NCI-H446 treated with DMSO at 0.1 percent for 48 hours (cell line): ENCODE results near the gene ATXN7L1.
A peak's percentile ranks its signal among the peaks of the same experiment; 100 is the strongest.
"Not testable (repeated sequence)": the region's sequence is repeated elsewhere in the genome, so short reads cannot be mapped to it uniquely, and the experiment has no call there.

Experiments used
- DNase-seq: peaks from one replicate; lab custom pipeline; 2025; lab: John Stamatoyannopoulos, UW

Gene ATXN7L1

DNA sequence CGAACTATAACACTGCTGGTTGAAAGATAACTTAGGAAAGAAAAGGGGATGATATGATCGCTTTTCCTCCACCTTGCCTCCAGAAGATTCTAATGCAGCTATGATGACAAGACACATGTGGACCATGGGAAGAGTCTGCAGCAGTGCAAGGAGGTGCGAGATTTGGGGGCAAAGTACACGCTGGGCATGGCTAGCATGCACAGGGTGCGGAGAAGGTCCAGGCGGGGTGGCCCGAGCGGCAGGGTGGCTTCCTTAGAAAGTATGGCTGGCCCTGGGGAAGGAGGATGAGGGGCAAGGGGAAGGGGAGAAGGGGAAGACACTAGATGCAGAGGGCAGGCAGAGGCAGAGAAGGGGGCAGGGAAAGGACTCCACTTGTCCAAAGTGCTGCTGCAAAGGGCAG lies 15.6 kb downstream of the ATXN7L1 start:
- no peak for DNase-seq

DNA sequence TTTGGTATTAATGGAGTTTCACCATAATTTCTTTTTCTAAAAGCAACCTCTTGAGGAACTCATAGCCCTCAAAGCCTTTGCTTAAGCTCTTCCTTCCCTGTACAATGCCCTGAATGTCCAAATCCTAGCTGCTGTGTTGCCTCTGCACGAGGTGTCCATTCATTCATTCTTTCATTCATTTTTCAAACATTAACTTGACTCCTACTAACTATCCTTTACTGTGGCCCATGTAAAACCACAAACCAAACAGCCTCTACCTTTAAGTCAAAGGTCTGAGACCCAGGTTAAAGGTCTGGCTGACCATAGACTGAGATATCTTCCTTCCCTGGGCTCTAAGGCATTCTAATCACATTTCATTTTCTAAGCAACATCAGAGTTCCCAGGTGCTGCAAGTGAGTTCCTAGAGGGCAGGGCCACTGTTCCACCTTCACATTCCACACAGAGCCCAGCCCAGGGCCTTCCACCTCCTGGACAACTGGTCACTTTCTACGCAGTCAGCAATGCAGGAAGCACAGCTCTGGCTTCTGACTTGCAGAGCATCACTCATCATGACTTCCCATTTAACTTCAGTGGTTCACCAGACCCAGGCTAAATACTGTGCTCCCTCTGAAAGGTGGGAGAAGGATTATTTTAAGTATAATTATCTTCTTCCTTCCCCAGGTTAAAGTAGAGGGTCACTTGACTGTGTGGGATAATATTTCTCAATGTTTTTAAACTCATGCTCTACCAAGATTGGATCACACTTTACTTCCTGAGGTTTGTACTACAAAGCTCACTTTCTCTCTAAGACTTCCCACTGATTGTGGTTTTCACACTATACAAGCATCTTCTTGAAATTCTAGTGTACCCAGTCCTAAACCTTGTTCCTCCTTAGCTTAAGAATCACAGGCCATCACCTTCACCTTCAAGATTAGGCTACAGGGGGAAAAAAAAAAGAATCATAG lies 19.1 kb downstream of the ATXN7L1 start:
- no peak for DNase-seq

DNA sequence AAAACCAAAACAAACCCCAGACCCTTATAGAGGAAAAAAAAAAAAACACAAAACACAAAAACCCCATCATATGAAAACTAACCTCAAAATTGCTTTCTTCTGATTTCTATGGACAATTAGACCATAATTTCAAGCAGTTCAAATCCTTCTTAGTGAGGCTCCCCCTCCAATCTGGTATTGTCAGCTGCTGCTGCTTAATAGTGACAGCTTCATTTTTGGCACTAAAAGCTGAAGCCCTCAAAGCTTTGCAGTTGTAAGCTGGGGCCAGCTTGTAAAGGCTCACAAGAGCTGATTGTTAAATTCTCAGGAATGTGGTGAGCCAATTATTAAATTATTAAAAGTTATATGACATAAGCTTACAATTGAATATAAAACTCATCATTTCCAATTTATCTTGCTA lies 21.9 kb downstream of the ATXN7L1 start:
- peak; percentile 58 for DNase-seq

DNA sequence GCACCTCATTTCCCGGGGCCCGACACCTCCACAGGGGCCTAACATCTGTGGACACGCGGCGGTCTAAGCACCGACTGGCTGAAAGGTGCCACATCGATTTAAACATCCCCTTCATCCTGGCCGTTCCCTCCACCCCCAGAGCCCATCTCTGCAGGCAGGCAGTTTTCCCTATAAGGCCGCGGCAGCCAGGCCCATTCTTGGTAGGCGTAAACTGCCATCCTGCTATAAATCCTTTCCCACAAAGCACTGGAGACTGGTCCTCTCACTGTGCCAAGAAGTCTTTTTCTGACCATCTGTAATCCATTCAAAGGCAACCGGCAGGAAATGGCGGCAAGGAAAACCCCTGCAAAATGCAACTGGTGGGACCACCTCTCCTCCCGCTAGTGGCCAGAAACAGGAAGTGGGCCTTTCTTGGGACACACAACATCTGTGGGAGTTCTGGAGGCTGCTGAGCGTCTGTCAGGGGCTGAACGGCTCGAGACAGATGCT lies 22.4 kb downstream of the ATXN7L1 start:
- DNase-seq = peak; percentile 82

DNA sequence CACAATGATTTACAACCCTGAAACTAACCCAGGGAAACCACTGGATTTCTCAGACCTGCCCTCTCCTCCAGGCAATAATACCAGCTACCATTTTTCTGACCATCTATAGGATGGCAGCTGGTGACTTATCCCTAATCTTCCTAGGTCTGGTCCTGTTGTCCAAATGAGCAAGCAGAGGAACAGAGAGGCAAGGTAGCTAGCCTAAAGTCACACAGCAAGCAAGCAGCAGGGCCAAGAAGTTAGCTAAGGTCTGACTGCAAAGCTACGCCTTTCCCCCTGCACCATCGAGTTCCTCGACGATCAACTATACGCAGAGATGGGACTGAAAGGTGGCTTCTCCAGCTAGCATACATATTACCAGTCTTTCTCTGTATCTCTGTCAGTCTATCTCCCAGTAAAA lies 25.3 kb downstream of the ATXN7L1 start:
- DNase-seq = no peak

DNA sequence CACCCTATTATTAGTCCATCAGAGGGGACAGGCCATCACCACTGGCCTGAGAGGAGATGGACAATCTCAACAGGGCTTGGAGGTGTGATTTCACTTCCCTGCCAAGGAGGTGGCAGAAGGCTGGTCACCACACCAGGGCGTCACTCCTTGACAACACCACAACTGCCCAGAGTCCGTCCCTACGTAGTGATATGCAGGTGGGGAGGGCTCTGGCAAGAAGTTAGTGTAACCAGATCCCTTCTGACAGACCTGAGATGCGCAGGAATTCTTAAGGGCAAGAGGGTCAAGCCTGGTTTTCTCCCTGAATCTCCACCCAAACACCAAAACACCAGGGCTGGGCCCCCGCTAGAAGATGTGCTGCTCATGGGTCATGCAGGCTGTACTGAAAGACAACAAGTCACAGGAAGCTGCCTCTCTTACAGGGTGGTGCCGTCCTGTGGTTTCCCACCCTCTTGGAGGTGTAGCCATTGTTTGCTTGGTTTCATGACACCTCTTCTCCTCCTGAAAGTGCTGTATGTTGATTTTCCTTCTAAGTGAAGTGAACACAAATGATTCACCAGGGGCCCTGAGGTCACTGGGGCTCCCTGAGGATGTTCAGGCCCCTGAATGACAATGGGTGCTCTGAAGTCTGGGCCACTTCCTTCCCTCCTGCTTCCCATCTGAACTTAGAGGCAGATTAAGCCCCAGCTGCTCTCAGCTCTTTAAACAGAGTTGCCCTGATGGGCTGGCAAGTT lies 27.1 kb downstream of the ATXN7L1 start:
- DNase-seq = no peak

DNA sequence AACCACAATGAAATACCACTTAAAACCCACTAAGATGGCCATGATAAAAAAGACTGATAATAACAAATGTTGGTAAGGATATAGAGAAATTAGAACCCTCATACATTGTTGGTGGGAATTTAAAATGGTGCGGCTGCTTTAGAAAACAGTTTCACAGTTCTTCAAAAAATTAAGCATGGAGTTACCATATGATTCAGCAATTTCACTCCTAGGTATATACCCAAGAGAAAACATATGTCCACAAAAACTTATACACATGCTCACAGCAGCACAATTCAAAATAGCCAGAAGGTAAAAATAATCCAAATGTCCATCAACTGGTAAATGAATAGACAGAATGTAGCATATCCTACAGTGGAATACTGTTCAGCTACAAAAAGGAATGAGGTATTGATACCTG lies 30.0 kb downstream of the ATXN7L1 start:
- no peak for DNase-seq

DNA sequence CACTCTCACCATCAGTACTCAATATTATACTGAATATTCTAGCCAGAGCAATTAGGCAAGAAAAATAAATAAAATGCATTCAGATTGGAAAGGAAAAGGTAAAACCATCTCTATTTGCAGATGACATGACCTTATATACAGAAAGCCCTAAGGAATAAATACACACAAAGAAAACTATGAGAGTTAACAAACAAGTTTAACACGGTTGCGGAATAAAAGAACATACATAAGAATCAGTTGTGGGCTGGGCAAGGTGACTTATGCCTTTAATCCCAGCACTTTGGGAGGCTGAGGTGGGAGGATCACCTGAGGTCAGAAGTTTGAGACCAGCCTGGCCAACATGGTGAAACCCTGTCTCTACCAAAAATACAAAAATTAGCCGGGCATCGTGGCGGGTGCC lies 31.7 kb downstream of the ATXN7L1 start:
- not testable (repeated sequence) for DNase-seq

DNA sequence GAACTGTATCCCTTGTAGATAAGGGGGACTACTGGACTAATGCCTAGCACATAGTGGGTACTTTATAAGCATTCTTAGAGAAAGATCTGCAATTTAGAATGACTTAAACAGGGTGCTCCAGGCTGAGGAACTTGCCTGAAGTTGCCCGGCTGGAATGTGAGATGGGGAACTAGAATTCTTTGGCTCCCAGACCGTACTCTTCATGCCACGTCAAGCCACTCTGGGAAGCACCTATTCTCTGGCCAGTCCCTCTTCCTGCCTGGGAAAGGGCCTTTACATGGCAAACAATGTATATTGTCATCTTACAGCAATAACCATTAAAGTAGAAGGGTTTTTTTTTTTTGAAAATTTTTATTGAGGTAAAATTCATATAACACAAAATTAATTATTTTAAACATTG lies 34.5 kb downstream of the ATXN7L1 start:
- no peak for DNase-seq

DNA sequence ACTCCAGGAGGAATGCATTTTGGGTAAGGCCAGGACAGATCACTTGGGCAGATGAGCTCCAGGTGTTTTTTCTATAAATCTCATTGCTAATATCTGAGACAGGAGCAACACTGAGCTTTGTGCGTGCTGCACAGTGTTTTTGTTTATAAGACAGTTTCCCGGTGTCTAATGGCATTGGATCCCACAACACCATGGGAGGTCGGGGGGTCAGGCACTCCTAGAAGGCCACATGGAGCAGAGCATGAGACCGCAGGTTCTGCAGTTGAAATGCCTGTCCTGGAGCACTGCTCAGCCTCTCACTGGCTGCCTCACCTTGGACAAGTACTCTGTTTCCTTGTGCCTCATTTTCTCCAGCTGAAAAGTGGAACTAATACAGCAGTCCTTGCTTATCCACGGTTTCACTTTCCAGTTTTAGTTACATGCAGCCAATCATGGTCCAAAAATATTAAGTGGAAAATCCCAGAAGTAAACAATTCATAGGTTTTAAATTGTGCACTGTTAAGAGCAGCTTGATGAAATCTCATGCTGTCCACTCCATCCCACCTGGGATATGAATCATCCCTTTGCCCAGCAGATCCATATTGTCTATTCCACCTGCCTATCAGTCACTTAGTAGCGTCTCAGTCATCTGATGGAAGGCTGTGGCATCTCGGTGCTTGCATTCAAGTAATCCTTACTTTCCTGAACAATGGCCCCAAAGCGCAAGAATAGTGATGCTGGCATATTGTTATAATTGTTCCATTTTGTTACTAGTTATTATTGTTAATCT lies 35.2 kb downstream of the ATXN7L1 start:
- no peak for DNase-seq

DNA sequence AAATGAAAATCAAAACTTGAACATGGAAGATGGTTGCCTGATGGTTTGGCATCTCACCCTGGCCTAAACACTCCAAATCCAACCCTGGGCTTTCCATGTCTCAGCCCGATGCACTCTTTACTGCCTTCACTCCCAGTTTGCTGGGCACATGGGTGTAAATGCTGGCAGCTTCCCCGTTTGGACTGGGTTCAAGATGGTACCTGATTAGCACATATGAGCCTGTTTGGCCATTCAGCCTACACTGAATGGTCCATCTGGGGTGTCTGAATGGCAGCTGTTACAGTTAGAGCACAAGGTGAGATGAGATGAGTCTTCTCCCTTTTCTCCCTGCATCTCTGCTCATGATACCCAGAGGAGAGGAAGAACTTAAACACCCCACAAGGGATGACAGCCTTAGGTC lies 37.1 kb downstream of the ATXN7L1 start:
- DNase-seq = peak; percentile 40

DNA sequence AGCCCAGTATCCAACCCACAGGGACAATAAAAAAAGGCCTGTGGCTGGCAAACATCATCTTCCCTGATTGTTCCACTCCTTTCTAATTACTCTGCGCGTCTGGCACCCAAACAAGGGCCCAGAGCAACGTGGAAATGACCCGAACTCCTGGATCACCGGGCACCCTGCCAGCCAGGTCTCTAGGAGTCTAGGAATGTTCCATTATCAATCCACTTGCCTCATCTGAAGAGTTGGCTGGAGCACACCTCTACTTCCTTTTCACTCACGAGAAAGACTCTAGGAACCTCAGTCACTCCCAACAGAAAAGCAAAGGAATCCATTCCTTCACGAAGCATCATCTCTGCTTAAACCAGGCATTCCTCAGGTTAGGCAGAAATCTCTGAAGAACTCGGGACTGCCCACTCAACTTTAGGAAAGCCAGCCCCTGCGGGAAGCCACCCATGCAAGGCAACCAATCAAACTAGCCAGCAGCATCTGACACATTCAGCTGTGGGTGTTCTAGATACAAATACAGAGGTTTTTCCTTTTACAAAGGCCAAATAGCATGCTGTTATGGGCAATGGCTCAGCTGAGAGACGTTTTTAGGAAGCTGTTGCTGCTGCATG lies 37.7 kb downstream of the ATXN7L1 start:
- peak; percentile 17 for DNase-seq

DNA sequence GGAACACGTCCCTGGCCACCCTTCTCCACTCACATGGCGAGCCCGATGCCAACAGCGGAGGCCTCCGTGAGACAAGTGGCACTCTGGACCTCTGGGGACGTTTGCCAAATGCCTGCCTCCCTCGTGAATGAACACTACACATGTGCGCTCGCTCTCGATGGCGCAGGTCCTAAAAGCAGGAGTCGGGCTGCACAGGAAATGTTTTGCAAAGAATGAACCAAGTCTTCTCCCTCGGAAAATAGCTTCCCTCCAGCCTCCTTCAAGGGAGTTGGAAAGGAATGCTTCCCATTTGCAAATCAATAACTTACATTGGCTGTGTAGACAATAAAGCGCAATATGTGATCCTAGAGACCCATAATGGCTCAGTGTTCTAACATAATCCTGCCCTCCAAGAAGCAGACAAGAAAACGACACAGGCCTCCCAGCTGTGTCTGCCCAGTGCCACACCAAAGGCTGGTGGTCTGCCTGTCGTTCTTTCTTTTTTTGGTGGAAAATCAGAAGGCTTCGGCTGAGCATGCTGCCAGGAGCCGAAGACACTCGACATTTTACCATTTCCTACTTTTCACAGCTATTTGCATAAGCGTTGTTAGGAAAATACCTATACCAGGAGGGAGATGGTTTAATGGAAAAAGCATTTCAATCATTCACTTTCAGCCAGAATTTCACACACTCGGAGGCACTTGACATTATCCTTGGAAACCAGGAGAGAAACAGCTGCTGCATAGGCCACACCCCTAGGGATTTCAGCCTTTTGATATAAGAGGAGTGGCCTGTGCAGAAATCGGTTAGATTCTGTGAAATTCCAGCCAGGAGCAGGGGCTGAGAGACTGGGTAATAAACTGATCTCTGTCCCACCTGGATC lies 38.4 kb downstream of the ATXN7L1 start:
- peak; percentile 17 for DNase-seq

DNA sequence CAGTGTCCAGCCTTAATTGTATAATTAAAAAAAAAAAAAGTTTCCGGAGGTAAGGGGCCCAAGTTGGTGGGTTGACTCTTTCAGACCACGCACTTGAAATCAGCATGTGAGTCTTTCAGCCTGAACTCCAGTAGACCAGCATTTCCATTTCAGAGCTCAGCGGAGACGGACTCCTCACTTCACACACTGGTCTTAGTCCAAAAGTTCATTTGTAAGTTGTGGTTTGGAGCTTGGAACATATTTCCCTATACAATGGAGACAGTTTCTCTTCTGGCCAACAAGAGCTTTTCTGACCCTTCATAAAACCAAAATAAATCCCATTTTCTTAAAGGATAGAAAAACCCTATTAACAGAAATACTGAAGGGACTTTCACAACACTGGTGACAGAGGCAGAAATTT lies 41.0 kb downstream of the ATXN7L1 start:
- no peak for DNase-seq

DNA sequence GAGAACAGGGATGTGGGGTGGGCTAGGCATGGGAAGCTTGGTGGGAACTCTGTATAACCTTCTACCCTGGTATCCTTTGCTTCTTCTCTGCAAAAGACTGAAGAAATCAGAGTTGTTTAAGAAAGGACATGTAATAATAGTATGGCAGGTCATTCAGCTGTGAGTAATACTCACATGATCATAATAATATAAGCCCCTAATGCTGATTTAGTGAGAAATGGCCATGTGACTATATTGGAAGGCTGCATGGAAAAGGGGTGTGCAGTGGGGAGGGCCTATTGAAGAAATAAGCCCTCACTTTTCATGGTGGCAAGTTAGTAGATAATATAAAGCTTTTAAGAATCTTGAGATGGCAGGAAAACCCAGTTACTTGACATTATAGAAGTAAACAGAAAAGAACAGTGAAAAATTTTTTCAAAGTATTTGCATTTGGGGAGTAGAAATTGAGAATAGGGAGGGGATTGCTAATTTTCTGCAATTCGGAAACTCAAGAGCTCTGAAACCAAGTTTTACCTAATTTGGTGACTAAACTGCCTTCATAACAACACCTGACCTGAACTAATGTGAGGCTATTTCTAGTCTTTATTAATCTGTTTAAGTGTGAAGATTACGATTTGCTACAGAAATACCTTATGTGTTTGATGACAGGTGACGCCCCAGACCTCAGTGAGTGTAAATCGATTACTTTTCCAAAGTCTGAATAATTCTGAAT lies 44.4 kb downstream of the ATXN7L1 start:
- DNase-seq = no peak

DNA sequence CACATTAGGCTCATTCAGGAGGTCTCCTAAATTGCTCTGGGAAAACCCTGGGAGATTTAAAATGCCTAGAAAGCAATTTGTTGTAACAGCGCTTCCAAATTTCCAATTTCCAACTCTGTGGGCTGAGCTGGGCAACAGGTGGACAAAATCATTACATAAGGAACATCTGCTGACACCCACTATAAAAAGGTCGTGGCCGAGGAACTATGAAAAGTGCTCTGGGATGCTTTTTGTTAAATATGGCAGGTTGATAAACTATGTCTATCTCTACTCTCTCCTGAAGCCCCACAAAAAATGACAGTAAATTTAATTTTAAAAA lies 45.1 kb downstream of the ATXN7L1 start:
- no peak for DNase-seq

DNA sequence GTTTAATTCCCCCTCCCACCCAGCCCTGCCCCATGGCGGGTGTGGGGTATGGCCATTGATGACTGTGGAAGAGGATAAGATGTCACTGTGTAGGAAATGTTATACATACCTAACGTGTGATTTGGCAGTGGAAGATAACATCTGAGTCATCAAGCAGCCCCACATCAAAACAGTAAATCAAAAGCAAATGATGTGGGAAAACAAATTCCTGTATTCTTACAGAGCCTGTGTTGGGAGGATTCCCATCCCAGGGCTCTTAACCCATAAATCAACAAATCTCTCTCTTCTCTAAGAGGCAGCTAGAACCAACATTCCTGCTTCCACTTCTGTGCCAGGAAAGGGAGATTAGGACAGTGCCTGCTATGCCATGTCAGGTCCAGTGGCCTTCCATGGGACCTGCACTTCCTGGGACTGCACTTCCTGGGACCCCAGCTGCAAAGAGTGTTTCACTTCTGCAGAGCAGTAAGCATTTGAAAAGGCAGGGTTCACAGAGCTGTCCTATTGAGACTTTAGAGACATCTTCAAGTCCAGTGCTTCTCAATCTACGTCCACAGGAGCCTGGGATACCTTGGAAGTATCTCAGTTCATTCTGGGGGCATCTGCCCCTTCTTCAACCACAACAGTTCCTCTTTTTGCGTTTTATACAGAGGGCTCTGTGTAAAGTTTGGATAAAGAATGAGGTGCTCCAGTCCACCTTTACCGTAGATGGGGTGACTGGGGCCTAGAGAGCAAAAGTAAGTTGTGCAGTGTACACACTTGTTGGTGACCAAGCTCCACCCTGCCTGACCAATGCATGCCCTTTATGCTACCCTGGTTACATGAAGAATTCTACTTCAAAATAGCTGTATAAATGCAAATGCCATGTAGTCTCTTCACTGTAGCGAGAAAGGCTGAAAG lies 45.7 kb downstream of the ATXN7L1 start:
- DNase-seq = peak; percentile 28

DNA sequence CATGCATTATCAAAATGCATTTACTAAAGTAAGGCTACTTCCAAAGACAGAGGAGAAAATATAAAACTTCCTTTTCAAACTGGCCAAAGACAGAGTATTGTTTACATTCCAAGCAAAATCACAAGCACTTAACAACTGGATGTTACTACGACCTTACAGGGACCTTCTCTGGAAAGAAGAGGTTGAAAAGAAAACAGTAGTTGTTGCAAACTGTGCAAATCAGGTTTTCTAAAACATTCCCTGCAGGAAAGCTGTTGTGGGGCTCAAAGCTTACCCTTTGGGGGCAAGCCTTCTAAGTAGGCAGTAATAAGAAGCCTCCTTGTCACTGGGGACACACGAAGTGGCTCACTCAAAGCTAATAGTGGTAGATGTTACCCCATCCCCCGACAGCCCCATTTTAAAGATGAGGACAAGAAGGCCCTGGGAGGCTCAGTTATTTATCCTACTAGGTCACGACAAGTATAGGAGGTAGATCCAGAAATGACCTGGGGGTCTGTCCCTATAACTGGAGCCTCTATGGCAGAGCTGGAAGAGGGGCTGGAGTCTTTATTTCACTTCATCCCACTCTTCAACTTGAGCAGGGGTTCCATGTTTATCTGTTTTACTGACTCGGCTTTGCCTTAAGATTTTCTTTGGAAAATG lies 46.6 kb downstream of the ATXN7L1 start:
- DNase-seq = no peak

DNA sequence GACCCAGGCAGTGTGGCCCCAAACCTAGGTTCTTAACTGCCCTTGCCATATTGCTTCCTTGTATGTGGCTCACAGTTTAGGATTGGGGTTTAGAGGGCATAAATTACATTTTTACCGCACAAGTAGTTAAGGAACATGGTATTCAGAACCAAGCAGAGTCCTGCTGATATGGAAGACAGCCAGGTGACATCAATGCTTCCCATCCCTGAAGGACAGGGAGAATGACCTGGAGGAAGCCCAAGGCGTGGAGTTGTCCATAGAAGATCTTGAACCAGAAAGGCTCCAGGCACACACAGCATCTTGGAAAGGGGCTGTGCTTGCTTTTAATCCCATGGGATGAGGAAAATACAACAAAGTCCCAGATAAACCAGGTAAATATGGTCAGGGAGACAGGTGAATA lies 48.3 kb downstream of the ATXN7L1 start:
- DNase-seq = no peak
